ENCODE measurements around the gene DNASE1L2.
A peak's percentile ranks its signal among the peaks of the same experiment; 100 is the strongest.

Gene DNASE1L2

GRCh38 chr16:2211923-2212347, 24.3 kb upstream of the DNASE1L2 start:
- Histone ChIP-seq H3K27ac (ENCODE audit: low read depth, low read length) (no peak overlapping the region), H3K9ac (ENCODE audit: low read length) (no peak overlapping the region), H2AK5ac (ENCODE audit: low read length) (no peak overlapping the region), H3K56ac (ENCODE audit: low read length) (no peak overlapping the region), H3K79me1 (ENCODE audit: low read length) (peaks cover 12% of the 10 kb centered on the region), H3K27me3 (ENCODE audit: insufficient read depth, low read length, poor library complexity) (no peaks in the 10 kb centered on the region), H2BK120ac (ENCODE audit: low read depth, low read length) (no peak overlapping the region), H4K5ac (ENCODE audit: low read length) (no peak overlapping the region), H3K4ac (ENCODE audit: low read depth, low read length) (no peak overlapping the region), H2BK5ac (ENCODE audit: low read length) (no peak overlapping the region), H3K23ac (ENCODE audit: low read length) (no peak overlapping the region), H3K4me1 (ENCODE audit: control insufficient read depth, low read depth, low read length) (peaks cover 3% of the 10 kb centered on the region), H3K4me2 (ENCODE audit: low read length) (no peak overlapping the region), H3K4me3 (ENCODE audit: low read length) (no peak overlapping the region), H3K18ac (ENCODE audit: low read length) (no peak overlapping the region), H3K36me3 (ENCODE audit: control insufficient read depth, insufficient read depth, low read length) (peaks cover 6% of the 10 kb centered on the region), H2BK15ac (replicated peaks; ENCODE audit: low read depth) (no peak overlapping the region), H4K8ac (ENCODE audit: low read depth, low read length) (no peak overlapping the region), H3K79me2 (ENCODE audit: control insufficient read depth, insufficient read depth, low read length) (peaks cover 24% of the 10 kb centered on the region)
- no CpG with 5 or more reads among the region's 11 CpGs for WGBS (ENCODE audit: extremely low coverage, insufficient coverage, low lambda C conversion rate)
- no peak for DNase-seq

GRCh38 chr16:2212362-2213324, 23.6 kb upstream of the DNASE1L2 start:
- Histone ChIP-seq H3K36me3 (ENCODE audit: control insufficient read depth, insufficient read depth, low read length) (peaks cover 6% of the 10 kb centered on the region), H4K8ac (ENCODE audit: low read depth, low read length) (no peak overlapping the region), H3K4me3 (ENCODE audit: low read length) (no peak overlapping the region), H3K4ac (ENCODE audit: low read depth, low read length) (no peak overlapping the region), H3K4me1 (ENCODE audit: control insufficient read depth, low read depth, low read length) (peaks cover 3% of the 10 kb centered on the region), H3K4me2 (ENCODE audit: low read length) (peak overlapping the region; percentile 85), H3K27me3 (ENCODE audit: insufficient read depth, low read length, poor library complexity) (no peaks in the 10 kb centered on the region), H2BK5ac (ENCODE audit: low read length) (no peak overlapping the region), H2AK5ac (ENCODE audit: low read length) (no peak overlapping the region), H2BK120ac (ENCODE audit: low read depth, low read length) (no peak overlapping the region), H3K79me1 (ENCODE audit: low read length) (peaks cover 12% of the 10 kb centered on the region), H3K79me2 (ENCODE audit: control insufficient read depth, insufficient read depth, low read length) (peaks cover 24% of the 10 kb centered on the region), H3K56ac (ENCODE audit: low read length) (peak overlapping the region; percentile 51), H3K27ac (ENCODE audit: low read depth, low read length) (no peak overlapping the region), H2BK15ac (replicated peaks; ENCODE audit: low read depth) (no peak overlapping the region), H3K9ac (ENCODE audit: low read length) (peak overlapping the region; percentile 98), H3K18ac (ENCODE audit: low read length) (no peak overlapping the region), H3K23ac (ENCODE audit: low read length) (no peak overlapping the region), H4K5ac (ENCODE audit: low read length) (no peak overlapping the region)
- DNase-seq: peak; percentile 41
- no CpG with 5 or more reads among the region's 19 CpGs for WGBS (ENCODE audit: extremely low coverage, insufficient coverage, low lambda C conversion rate)

- Histone ChIP-seq H3K79me2 (ENCODE audit: control insufficient read depth, insufficient read depth, low read length) (peaks cover 24% of the 10 kb centered on the region), H4K5ac (ENCODE audit: low read length) (no peak overlapping the region), H3K36me3 (ENCODE audit: control insufficient read depth, insufficient read depth, low read length) (peaks cover 3% of the 10 kb centered on the region), H3K4me3 (ENCODE audit: low read length) (peak overlapping the region; percentile 95), H2BK5ac (ENCODE audit: low read length) (peak overlapping the region; percentile 82), H3K18ac (ENCODE audit: low read length) (peak overlapping the region; percentile 82), H3K27me3 (ENCODE audit: insufficient read depth, low read length, poor library complexity) (no peaks in the 10 kb centered on the region), H4K8ac (ENCODE audit: low read depth, low read length) (no peak overlapping the region), H3K9ac (ENCODE audit: low read length) (peak overlapping the region; percentile 98), H3K4me2 (ENCODE audit: low read length) (peak overlapping the region; percentile 85), H3K4me1 (ENCODE audit: control insufficient read depth, low read depth, low read length) (peaks cover 3% of the 10 kb centered on the region), H3K23ac (ENCODE audit: low read length) (no peak overlapping the region), H2AK5ac (ENCODE audit: low read length) (no peak overlapping the region), H3K56ac (ENCODE audit: low read length) (peak overlapping the region; percentile 99), H3K27ac (ENCODE audit: low read depth, low read length) (peak overlapping the region; percentile 72), H3K79me1 (ENCODE audit: low read length) (peaks cover 12% of the 10 kb centered on the region), H2BK15ac (replicated peaks; ENCODE audit: low read depth) (no peak overlapping the region), H3K4ac (ENCODE audit: low read depth, low read length) (peak overlapping the region; percentile 97), H2BK120ac (ENCODE audit: low read depth, low read length) (no peak overlapping the region)
- WGBS (ENCODE audit: extremely low coverage, insufficient coverage, low lambda C conversion rate): no CpG with 5 or more reads among the region's 98 CpGs
- DNase-seq: peak; percentile 47
Observed at GRCh38 chr16:2213817-2214718, 22.2 kb upstream of the DNASE1L2 start.

- Histone ChIP-seq H2AK5ac (ENCODE audit: low read length) (peak within 1 kb of the TSS; percentile 78), H2BK120ac (ENCODE audit: low read depth, low read length) (no peak within 1 kb of the TSS), H3K79me1 (ENCODE audit: low read length) (peaks cover 12% of the 10 kb centered on the region), H4K5ac (ENCODE audit: low read length) (peak within 1 kb of the TSS; percentile 71), H3K27ac (ENCODE audit: low read depth, low read length) (peak within 1 kb of the TSS; percentile 91), H3K4ac (ENCODE audit: low read depth, low read length) (peak within 1 kb of the TSS; percentile 97), H2BK15ac (replicated peaks; ENCODE audit: low read depth) (no peak within 1 kb of the TSS), H3K23ac (ENCODE audit: low read length) (no peak within 1 kb of the TSS), H4K8ac (ENCODE audit: low read depth, low read length) (no peak within 1 kb of the TSS), H3K79me2 (ENCODE audit: control insufficient read depth, insufficient read depth, low read length) (peaks cover 24% of the 10 kb centered on the region), H3K4me1 (ENCODE audit: control insufficient read depth, low read depth, low read length) (peaks cover 3% of the 10 kb centered on the region), H2BK5ac (ENCODE audit: low read length) (peak within 1 kb of the TSS; percentile 96), H3K36me3 (ENCODE audit: control insufficient read depth, insufficient read depth, low read length) (peaks cover 3% of the 10 kb centered on the region), H3K4me3 (ENCODE audit: low read length) (peak within 1 kb of the TSS; percentile 95), H3K56ac (ENCODE audit: low read length) (peak within 1 kb of the TSS; percentile 99), H3K4me2 (ENCODE audit: low read length) (peak within 1 kb of the TSS; percentile 85), H3K18ac (ENCODE audit: low read length) (peak within 1 kb of the TSS; percentile 82), H3K9ac (ENCODE audit: low read length) (peak within 1 kb of the TSS; percentile 100), H3K27me3 (ENCODE audit: insufficient read depth, low read length, poor library complexity) (no peaks in the 10 kb centered on the region)
- DNase-seq: no peak
- no CpG with 5 or more reads among the region's 48 CpGs for WGBS (ENCODE audit: extremely low coverage, insufficient coverage, low lambda C conversion rate)
Observed at GRCh38 chr16:2214719-2214968, 21.6 kb upstream of the DNASE1L2 start, which contains the start of gene PGP. Gene PGP, minus strand, starts transcription at chr16:2214840. Its CDS starts 63 bp downstream, at chr16:2214777.

- H3K4me1 ChIP-seq (ENCODE audit: control insufficient read depth, low read depth, low read length): peaks cover 3% of the 10 kb centered on the region
- no peak overlapping the region for H4K8ac ChIP-seq (ENCODE audit: low read depth, low read length)
- no peaks in the 10 kb centered on the region for H3K27me3 ChIP-seq (ENCODE audit: insufficient read depth, low read length, poor library complexity)
- no peak overlapping the region for H3K23ac ChIP-seq (ENCODE audit: low read length)
- H2BK5ac ChIP-seq (ENCODE audit: low read length): no peak overlapping the region
- H2BK15ac ChIP-seq (replicated peaks; ENCODE audit: low read depth): no peak overlapping the region
- no CpG with 5 or more reads among the region's 4 CpGs for WGBS (ENCODE audit: extremely low coverage, insufficient coverage, low lambda C conversion rate)
- H3K4ac ChIP-seq (ENCODE audit: low read depth, low read length): peak overlapping the region; percentile 24
- H3K79me1 ChIP-seq (ENCODE audit: low read length): peaks cover 12% of the 10 kb centered on the region
- no peak overlapping the region for H3K4me2 ChIP-seq (ENCODE audit: low read length)
- H3K79me2 ChIP-seq (ENCODE audit: control insufficient read depth, insufficient read depth, low read length): peaks cover 24% of the 10 kb centered on the region
- no peak overlapping the region for H3K27ac ChIP-seq (ENCODE audit: low read depth, low read length)
- DNase-seq: no peak
- H2AK5ac ChIP-seq (ENCODE audit: low read length): no peak overlapping the region
- no peak overlapping the region for H3K18ac ChIP-seq (ENCODE audit: low read length)
- no peak overlapping the region for H2BK120ac ChIP-seq (ENCODE audit: low read depth, low read length)
- H3K56ac ChIP-seq (ENCODE audit: low read length): no peak overlapping the region
- no peak overlapping the region for H4K5ac ChIP-seq (ENCODE audit: low read length)
- H3K4me3 ChIP-seq (ENCODE audit: low read length): no peak overlapping the region
- peak overlapping the region; percentile 40 for H3K9ac ChIP-seq (ENCODE audit: low read length)
- peaks cover 3% of the 10 kb centered on the region for H3K36me3 ChIP-seq (ENCODE audit: control insufficient read depth, insufficient read depth, low read length)
Observed at GRCh38 chr16:2216330-2216729, 19.9 kb upstream of the DNASE1L2 start.
